ENCODE results near the gene TBX4. TPM values are rescaled to one million over a fixed set of nuclear protein-coding genes. Genes with fewer than 3 reads are reported as not detected.

The TBX4 gene
- total RNA-seq, 4 donors from 2014 or later, result 2.4 TPM; not detected in 3

GRCh38 chr17:61404913-61405685, 47.1 kb upstream of the TBX4 start:
- TF ChIP-seq POLR2A (IDR thresholded peaks at IDR 0.05), result no peak
- TF ChIP-seq EP300 (IDR thresholded peaks at IDR 0.05; ENCODE audit: low read depth), result no peak
- no peak for TF ChIP-seq CTCF (IDR thresholded peaks at IDR 0.05)
- no peak for TF ChIP-seq POLR2AphosphoS5 (IDR thresholded peaks at IDR 0.05)
- H3K4me1 ChIP-seq, result peaks cover 19 to 51% (median 35%) of the 10 kb centered on the region in 4 donors
- intact Hi-C loops (cut with DNase I; ENCODE audit: low total_unique reads) (no loop called here), in situ Hi-C loops (cut with MboI; ENCODE audit: low pct_ligation_motif_present in 1 of 4, low pct_unique_long_range_greater_than_20kb in 1 of 4, low sequenced_read_pairs in 3 of 4) (loop anchor here in 1 of 4 donors (25.0 kb wide), 1 partner anchor 432 kb away; no protein-coding TSS in a partner anchor)
- 5% methylated on average over 54 of the region's 71 CpGs; no CpG with 5 or more reads in 1 of the 2 donors for WGBS, 2 donors (ENCODE audit: low coverage in 1 of 2)
- peak overlapping the region; percentile 29 to 64 (median 56) for H3K27ac ChIP-seq
- no peak for DNase-seq
- no peaks in the 10 kb centered on the region for H3K36me3 ChIP-seq
- peak overlapping the region in 3 of 4 donors; percentile 4 to 51 (median 22) for H3K4me3 ChIP-seq
- peaks cover 97% of the 10 kb centered on the region for H3K27me3 ChIP-seq
- H3K9me3 ChIP-seq, result no peaks in the 10 kb centered on the region

- intact Hi-C loops (cut with DNase I; ENCODE audit: low total_unique reads) (no loop called here), in situ Hi-C loops (cut with MboI; ENCODE audit: low pct_ligation_motif_present in 1 of 4, low pct_unique_long_range_greater_than_20kb in 1 of 4, low sequenced_read_pairs in 3 of 4) (loop anchor here in 1 of 4 donors (25.0 kb wide), 1 partner anchor 431 kb away; no protein-coding TSS in a partner anchor)
- no peak for TF ChIP-seq POLR2AphosphoS5 (IDR thresholded peaks at IDR 0.05)
- no peak for TF ChIP-seq EP300 (IDR thresholded peaks at IDR 0.05; ENCODE audit: low read depth)
- Histone ChIP-seq H3K27me3 (peaks cover 98% of the 10 kb centered on the region), H3K9me3 (no peaks in the 10 kb centered on the region), H3K27ac (peak overlapping the region; percentile 29 to 62 (median 52)), H3K36me3 (no peaks in the 10 kb centered on the region), H3K4me1 (peaks cover 13 to 52% (median 40%) of the 10 kb centered on the region in 4 donors), H3K4me3 (peak overlapping the region in 2 of 4 donors; percentile 22 to 51)
- DNase-seq, result no peak
- 39 to 54% methylated on average over 2 to 29 of the region's 37 CpGs for WGBS, 2 donors (ENCODE audit: low coverage in 1 of 2)
These were observed 46.3 kb upstream of the TBX4 start for GRCh38 chr17:61405686-61406536.

- H3K36me3 ChIP-seq, result no peaks in the 10 kb centered on the region
- 43 to 48% methylated on average over 1 of the region's 1 CpG for WGBS, 2 donors (ENCODE audit: low coverage in 1 of 2)
- peaks cover 98% of the 10 kb centered on the region for H3K27me3 ChIP-seq
- in situ Hi-C loops (cut with MboI; ENCODE audit: low pct_ligation_motif_present in 1 of 4, low pct_unique_long_range_greater_than_20kb in 1 of 4, low sequenced_read_pairs in 3 of 4), result loop anchor here in 1 of 4 donors (25.0 kb wide), 1 partner anchor 431 kb away; no protein-coding TSS in a partner anchor
- intact Hi-C loops (cut with DNase I; ENCODE audit: low total_unique reads), result no loop called here
- peaks cover 13 to 56% (median 45%) of the 10 kb centered on the region in 4 donors for H3K4me1 ChIP-seq
- H3K27ac ChIP-seq, result peak overlapping the region in 3 of 4 donors; percentile 49 to 62 (median 54)
- H3K4me3 ChIP-seq, result no peak overlapping the region
- no peak for DNase-seq
- no peak for TF ChIP-seq POLR2AphosphoS5 (IDR thresholded peaks at IDR 0.05)
- no peak for TF ChIP-seq CTCF (IDR thresholded peaks at IDR 0.05)
- no peaks in the 10 kb centered on the region for H3K9me3 ChIP-seq
These were observed 45.7 kb upstream of the TBX4 start for GRCh38 chr17:61406537-61406845.

- DNase-seq, result no peak
- Histone ChIP-seq H3K9me3 (no peaks in the 10 kb centered on the region), H3K27me3 (peaks cover 98% of the 10 kb centered on the region), H3K4me3 (no peak overlapping the region), H3K27ac (peak overlapping the region; percentile 6 to 74 (median 48)), H3K36me3 (no peaks in the 10 kb centered on the region), H3K4me1 (peaks cover 13 to 64% (median 52%) of the 10 kb centered on the region in 4 donors)
- in situ Hi-C loops (cut with MboI; ENCODE audit: low pct_ligation_motif_present in 1 of 4, low pct_unique_long_range_greater_than_20kb in 1 of 4, low sequenced_read_pairs in 3 of 4) (loop anchor here in 1 of 4 donors (25.0 kb wide), 1 partner anchor 430 kb away; no protein-coding TSS in a partner anchor), intact Hi-C loops (cut with DNase I; ENCODE audit: low total_unique reads) (no loop called here)
- TF ChIP-seq POLR2AphosphoS5 (IDR thresholded peaks at IDR 0.05) (no peak), EP300 (IDR thresholded peaks at IDR 0.05; ENCODE audit: low read depth) (no peak)
- WGBS, 2 donors (ENCODE audit: low coverage in 1 of 2), result 54% methylated on average over 7 of the region's 8 CpGs; no CpG with 5 or more reads in 1 of the 2 donors
These were observed 45.0 kb upstream of the TBX4 start for GRCh38 chr17:61406971-61407911.

All from transverse colon (tissue), 4 donors.